Osteocyte (in vitro differentiated cells): ENCODE results near the gene CHMP4A. TPM values are rescaled to one million over a fixed set of nuclear protein-coding genes. Genes with fewer than 3 reads are reported as not detected.

Experiments used
- DNase-seq: peaks from one replicate; pipeline ENCODE4 v3.0.0; 2021; ENCODE audit warnings: mixed read lengths; ENCODE audit not compliant: unreplicated experiment; ENCODE audit errors: extremely low spot score
- H3K27ac Mint-ChIP-seq: one replicate; pipeline ENCODE4 v1.8.0; 2021; ENCODE audit warnings: mild to moderate bottlenecking, mixed read lengths; ENCODE audit not compliant: unreplicated experiment
- H3K27me3 Mint-ChIP-seq: one replicate; pipeline ENCODE4 v1.8.0; 2021; ENCODE audit warnings: mixed read lengths; ENCODE audit not compliant: unreplicated experiment
- H3K36me3 Mint-ChIP-seq: one replicate; pipeline ENCODE4 v1.8.0; 2021; ENCODE audit warnings: mixed read lengths; ENCODE audit not compliant: unreplicated experiment
- H3K4me1 Mint-ChIP-seq: one replicate; pipeline ENCODE4 v1.8.0; 2021; ENCODE audit warnings: mixed read lengths; ENCODE audit not compliant: unreplicated experiment
- H3K4me3 Mint-ChIP-seq: one replicate; pipeline ENCODE4 v1.8.0; 2021; ENCODE audit warnings: mild to moderate bottlenecking, moderate library complexity, mixed read lengths; ENCODE audit not compliant: unreplicated experiment
- H3K9me3 Mint-ChIP-seq: one replicate; pipeline ENCODE4 v1.8.0; 2021; ENCODE audit warnings: mixed read lengths; ENCODE audit not compliant: unreplicated experiment
- CTCF ChIP-seq: fragments of 200-600 bp; sonication (generic); IDR thresholded peaks from 2 replicates; pipeline ENCODE4 v1.5.0; 2021; ENCODE audit warnings: antibody characterized with exemption, mild to moderate bottlenecking, moderate library complexity
- total RNA-seq: library from RNA; stranded (reverse); gene quantifications from 2 replicates; pipeline ENCODE4 v1.2.1, GENCODE V29; 2021

Gene CHMP4A
- total RNA-seq, 1 donor from 2014 or later, result 38.1 TPM

- Mint-ChIP-seq H3K36me3 (peaks cover 19% of the 10 kb centered on the region), H3K27me3 (no peaks in the 10 kb centered on the region), H3K4me1 (no peaks in the 10 kb centered on the region), H3K9me3 (no peaks in the 10 kb centered on the region), H3K4me3 (no peak overlapping the region), H3K27ac (no peak overlapping the region)
- no peak for TF ChIP-seq CTCF
- DNase-seq, result no peak
Observed at GRCh38 chr14:24176599-24176998, 36.7 kb downstream of the CHMP4A start.

DNA sequence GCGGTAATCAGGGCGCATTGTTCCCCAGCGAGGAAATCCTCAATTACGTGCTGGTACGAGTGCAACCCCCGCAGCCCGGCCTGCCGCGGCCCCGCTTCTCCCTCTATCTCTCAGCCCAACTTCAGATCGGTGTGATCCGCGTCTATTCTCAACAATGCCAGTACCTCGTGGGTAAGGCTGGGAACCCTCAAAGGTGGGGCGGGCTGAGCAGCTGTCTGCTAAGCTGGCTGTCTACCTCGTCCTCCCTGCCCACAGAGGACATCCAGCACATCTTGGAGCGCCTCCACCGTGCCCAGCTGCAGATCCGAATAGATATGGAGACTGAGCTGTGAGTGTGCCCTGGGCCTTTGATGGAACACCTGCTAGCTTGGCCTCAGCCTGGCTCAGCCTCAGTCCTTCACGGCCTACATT is 40.4 kb downstream of the CHMP4A start:
- peaks cover 4% of the 10 kb centered on the region for H3K4me1 Mint-ChIP-seq
- no peaks in the 10 kb centered on the region for H3K27me3 Mint-ChIP-seq
- H3K36me3 Mint-ChIP-seq, result peaks cover 17% of the 10 kb centered on the region
- no peaks in the 10 kb centered on the region for H3K9me3 Mint-ChIP-seq
- no peak for DNase-seq
- no peak overlapping the region for H3K27ac Mint-ChIP-seq
- no peak for TF ChIP-seq CTCF
- no peak overlapping the region for H3K4me3 Mint-ChIP-seq

- Mint-ChIP-seq H3K9me3 (no peaks in the 10 kb centered on the region), H3K27me3 (no peaks in the 10 kb centered on the region), H3K4me3 (peak overlapping the region; percentile 10), H3K4me1 (peaks cover 4% of the 10 kb centered on the region), H3K36me3 (peaks cover 21% of the 10 kb centered on the region), H3K27ac (no peak overlapping the region)
- no peak for DNase-seq
- no peak for TF ChIP-seq CTCF
Observed at GRCh38 chr14:24172261-24172860, 40.9 kb downstream of the CHMP4A start.

DNA sequence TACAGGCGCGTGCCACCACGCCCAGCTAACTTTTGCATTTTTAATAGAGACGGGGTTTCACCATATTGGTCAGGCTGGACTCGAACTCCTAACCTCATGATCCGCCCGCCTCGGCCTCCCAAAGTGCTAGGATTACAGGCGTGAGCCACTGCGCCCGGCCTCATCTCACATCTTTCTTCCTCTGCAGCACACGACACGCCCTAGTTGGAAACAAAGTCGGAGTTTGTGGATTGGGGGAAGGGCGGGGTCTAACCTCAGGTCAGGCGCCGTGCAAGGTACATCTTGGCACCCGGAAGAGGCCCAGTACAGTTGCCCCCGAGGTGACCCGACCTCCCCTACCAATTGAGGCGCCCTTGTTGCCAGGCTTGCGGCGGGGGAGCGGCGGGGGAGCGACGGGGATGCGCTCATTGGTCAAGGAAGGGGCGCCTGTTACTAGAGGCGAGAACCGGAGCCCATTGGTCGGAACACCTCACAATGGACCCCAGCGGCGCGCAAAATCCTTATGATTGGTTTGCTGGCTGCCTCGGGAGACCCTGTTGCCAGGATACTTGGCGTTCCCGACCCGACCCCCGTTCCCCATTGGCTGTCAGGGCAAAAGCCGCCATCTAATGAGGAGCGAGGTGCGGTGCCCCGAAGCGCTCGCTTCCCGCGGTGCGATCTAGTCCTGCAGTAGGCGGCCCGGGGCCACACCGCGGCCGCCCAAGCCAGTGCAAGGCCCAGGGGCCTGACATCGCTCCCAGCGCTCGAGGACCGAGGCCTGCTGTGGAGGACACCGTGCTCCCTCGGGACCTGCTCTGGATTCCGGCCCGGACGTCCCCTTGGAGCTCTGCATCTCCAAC is 41.6 kb downstream of the CHMP4A start, which contains the start of gene REC8:
TSS of gene REC8 (plus strand) at position 659 of the 839 bp plus-strand sequence. CDS start 473 bp downstream, outside the sequence.
- no peak for TF ChIP-seq CTCF
- H3K9me3 Mint-ChIP-seq, result no peaks in the 10 kb centered on the region
- H3K36me3 Mint-ChIP-seq, result peaks cover 19% of the 10 kb centered on the region
- H3K27me3 Mint-ChIP-seq, result no peaks in the 10 kb centered on the region
- no peak for DNase-seq
- peaks cover 4% of the 10 kb centered on the region for H3K4me1 Mint-ChIP-seq
- peak within 1 kb of the TSS; percentile 12 for H3K4me3 Mint-ChIP-seq
- no peak within 1 kb of the TSS for H3K27ac Mint-ChIP-seq

DNA sequence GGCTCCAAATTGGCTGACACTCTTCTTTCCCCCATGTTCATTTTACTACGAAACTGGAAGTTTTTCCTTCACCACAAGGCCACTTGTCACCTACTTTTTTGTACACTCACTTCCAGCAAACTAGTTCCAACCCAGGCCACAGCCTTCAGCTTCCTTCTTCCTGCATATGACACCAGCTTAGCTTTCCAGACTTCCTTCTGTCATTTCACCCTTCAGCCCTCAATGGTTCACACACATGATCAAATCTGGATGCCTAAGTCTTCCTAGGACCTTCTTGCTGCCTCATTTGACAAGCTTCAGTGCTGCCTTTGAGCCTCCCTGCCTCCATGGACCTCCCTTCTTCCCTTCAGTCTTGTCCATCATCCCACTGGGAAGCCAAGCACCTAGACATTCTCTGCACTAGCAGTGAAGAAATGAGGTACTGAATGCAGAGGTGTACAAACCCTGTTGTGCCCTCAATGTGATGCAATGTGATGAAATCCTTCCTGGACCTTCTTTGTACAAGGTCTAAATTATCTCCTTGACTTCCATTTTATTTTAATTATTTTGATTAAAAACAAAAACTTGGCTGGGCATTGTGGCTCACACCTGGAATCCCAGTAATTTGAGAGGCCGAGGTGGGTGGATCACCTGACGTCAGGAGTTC is 45.7 kb downstream of the CHMP4A start:
- DNase-seq, result no peak
- no peak for TF ChIP-seq CTCF
- Mint-ChIP-seq H3K27me3 (no peaks in the 10 kb centered on the region), H3K36me3 (peaks cover 45% of the 10 kb centered on the region), H3K4me3 (no peak overlapping the region), H3K9me3 (no peaks in the 10 kb centered on the region), H3K27ac (peak overlapping the region; percentile 63), H3K4me1 (peaks cover 12% of the 10 kb centered on the region)
